Ramos (cell line): Measurements from ENCODE around the gene RAI1.

Experiments used
- in situ Hi-C: fragments of 300-500 bp; cut with MboI; formaldehyde crosslinking; loops from one replicate; pipeline ENCODE4 v1.14.3; 2022; ENCODE audit warnings: low sequenced_read_pairs; ENCODE audit not compliant: unreplicated experiment

Gene RAI1

GRCh38 chr17:17772231-17772630, 91.0 kb downstream of the RAI1 start:
- in situ Hi-C loops: no loop called here

GRCh38 chr17:17774009-17774881, 93.0 kb downstream of the RAI1 start:
- in situ Hi-C loops: no loop called here

GRCh38 chr17:17776889-17777288, 95.6 kb downstream of the RAI1 start:
- in situ Hi-C loops: no loop called here

GRCh38 chr17:17778308-17779014, 97.2 kb downstream of the RAI1 start:
- in situ Hi-C loops: no loop called here

- in situ Hi-C loops: no loop called here
These were observed 97.9 kb downstream of the RAI1 start for GRCh38 chr17:17779015-17779611.

GRCh38 chr17:17780922-17781590, 99.8 kb downstream of the RAI1 start:
- in situ Hi-C loops: no loop called here

GRCh38 chr17:17781591-17782496, 100.6 kb downstream of the RAI1 start:
- in situ Hi-C loops: no loop called here

GRCh38 chr17:17782523-17783115, 101.4 kb downstream of the RAI1 start:
- in situ Hi-C loops: no loop called here

- in situ Hi-C loops: no loop called here
These were observed 102.0 kb downstream of the RAI1 start for GRCh38 chr17:17783116-17783824.

- in situ Hi-C loops: no loop called here
These were observed 102.8 kb downstream of the RAI1 start for GRCh38 chr17:17783825-17784656.

- in situ Hi-C loops: no loop called here
These were observed 103.5 kb downstream of the RAI1 start for GRCh38 chr17:17784657-17785267.

GRCh38 chr17:17785407-17785806, 104.1 kb downstream of the RAI1 start:
- in situ Hi-C loops: no loop called here

GRCh38 chr17:17786998-17787397, 105.7 kb downstream of the RAI1 start:
- in situ Hi-C loops: no loop called here

- in situ Hi-C loops: no loop called here
These were observed 106.3 kb downstream of the RAI1 start for GRCh38 chr17:17787568-17787967.

GRCh38 chr17:17788967-17789366, 107.7 kb downstream of the RAI1 start:
- in situ Hi-C loops: no loop called here

- in situ Hi-C loops: no loop called here
These were observed 108.2 kb downstream of the RAI1 start for GRCh38 chr17:17789410-17789809.
